GM21447 (cell line): ENCODE results near the gene HPX.

Source experiments
- ATAC-seq: cut with Tn5 transposase; IDR thresholded peaks from one replicate; pipeline ENCODE4 v1.9.1; 2021; ENCODE audit not compliant: unreplicated experiment

HPX gene

DNA sequence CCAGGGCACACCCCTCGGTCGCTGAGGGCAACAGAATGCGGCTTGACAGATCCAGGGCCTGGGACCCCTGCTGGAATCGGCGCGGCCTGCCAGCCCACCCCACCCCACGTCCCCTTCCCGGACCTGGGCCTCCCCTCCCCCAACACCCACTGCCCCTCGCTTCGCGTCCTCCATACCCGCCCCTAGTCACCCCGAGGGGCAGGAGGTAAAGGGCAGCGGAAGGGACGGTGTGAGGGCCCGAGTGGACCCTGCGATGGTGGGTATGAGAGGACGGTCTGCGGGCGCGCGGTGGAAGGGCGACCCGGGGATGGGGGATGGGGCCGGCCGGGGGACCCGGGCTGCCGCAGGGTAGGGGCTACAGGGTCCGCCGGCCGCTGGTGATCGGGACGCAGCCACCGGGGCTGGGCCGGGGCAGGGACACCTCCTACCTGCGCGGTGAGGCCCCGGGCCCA is 22.2 kb downstream of the HPX start:
- ATAC-seq = no peak

DNA sequence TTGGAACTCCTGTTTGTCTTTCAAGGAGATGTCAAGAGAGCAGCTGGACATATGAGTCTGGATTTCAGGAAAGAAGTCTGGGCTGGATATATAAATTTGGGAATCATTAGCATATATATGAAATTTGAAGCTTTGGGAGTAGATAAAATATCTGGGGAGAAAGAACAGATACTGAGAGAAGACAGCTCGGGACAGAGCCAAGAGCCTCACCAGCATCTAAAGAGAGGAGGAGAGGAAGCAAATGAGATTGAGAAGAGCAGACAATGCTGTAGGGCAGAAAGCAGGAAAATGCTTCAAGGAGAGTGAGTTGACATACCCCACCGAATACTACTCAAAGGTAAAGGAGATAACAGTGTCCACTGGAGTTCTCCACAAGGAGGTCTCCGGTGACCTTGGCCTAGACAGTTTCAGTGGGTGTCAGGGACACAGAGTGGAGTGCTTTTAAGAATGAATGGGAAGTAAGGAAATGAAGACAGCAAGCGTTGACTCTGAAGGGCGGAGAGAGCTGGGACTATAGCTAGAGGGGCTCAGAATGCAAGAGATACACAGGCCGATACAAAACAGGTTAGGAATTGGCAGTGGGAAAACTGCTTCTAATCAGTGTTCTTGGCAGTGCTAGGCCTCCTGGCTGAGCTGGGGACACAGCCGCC is 22.8 kb downstream of the HPX start:
- no peak for ATAC-seq

DNA sequence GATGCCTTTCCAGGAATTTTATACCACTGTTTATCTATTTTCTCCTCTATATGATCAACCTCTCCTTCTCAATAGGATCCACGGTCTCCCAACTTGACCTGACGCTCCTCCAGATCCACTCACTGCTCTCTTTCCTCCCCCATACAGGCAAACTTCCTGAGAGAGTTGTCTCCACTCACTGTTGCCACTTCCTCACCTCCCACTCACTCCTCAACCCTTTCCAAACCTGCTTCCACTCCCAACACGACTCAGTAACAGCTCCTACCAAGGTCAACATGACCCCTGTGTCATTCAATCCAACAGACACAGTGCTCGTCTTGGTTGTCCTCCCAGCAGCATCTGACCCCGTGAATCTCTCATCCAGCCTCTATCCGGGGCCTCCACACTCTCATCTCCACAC is 25.0 kb downstream of the HPX start:
- ATAC-seq = no peak

DNA sequence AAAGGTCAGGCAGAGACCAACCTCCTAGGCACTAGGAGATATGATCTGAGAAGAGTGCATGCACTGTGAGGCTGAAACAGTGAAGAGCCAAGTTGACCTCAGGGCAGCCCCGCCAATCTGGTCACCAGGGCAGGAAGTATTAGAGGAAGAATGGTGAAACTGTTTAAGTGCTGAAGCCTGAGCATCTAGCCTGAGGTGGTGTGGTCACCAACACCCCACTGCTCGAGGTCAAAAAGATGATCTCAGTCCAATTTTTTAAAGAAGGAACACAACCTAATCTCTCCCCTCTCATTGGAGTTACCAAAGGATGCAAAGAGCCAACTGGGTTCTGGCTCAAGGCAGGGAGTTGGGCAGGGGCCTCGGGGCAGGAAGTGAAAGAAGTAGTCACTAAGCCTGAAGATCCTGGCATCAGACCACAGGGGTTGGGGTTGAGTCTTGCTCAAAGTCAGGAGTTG is 25.9 kb downstream of the HPX start:
- peak; percentile 46 for ATAC-seq

DNA sequence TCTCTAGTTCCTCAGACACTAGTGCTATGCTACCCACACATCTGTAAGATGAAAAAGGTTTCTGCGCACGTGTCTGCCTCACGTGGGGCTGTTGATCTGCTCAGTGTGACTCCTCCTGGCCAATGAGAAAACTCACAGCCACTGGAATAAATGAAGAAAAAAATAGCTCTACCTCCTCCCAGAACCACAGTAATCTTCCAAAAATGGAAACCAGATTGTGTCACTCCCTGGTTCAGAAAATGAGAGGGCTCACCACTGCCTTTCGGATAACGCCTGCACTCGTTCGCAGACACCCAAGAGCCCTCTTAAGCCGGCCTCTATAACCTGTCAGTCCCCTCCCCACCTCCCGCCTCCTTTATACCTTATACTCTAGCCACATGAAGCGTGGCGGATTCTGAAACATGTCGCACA is 27.0 kb downstream of the HPX start:
- ATAC-seq = no peak

DNA sequence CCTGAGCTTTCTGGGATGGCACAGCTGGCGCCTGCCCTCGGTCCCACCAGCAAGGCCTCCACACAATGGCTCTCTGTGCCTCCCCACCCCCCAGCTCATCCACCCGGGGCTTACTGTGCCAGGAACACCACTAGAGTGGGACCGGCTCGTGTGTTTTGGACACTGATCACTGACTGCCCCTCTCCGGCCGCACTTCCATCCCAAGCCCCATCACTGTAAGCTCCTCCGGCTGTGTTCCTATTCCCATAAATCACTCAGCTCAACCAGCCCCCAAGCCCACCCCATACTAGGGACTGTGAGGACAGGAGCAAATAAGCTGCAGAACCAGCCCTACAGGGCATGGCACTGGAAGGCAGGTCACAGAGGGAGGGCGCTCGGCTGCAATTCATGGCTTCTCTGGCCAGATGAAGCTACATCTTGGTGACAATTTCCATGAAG is 29.2 kb downstream of the HPX start:
- no peak for ATAC-seq

DNA sequence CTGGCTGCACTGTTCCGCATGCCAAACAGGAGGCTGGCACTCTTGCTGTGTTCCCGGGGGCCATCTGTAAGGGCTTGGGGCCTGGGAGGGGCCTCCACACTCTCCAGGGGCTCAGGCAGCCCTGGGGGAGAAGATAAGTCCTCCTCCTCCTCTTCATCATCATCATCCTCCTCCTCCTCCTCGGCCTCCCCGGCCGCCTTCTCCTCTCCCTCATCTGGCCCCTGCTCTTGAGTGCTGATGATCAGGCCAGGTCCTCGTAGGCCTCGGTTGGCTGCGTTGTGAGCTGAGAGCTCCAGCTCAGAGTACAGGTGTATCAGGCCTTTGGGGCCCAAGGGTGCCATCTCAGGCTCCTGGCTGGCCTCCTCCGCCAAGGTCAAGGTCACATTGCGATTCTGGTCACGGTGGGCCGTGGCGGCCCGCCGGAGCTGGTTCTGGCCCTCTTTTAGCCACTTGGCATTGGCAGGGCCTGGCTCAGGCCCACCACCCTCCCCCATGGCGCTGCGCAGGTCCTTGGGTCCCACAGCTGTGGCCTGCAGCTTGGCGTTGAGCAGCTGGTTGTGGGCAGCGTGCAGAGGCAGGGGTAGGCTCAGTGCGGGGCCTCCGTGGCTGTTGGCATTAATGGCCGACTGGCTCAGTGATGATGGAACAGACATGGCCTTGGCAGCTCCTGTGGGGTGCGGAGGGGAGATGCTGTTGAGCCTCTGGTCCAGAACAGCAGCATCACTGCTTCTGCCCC is 29.9 kb downstream of the HPX start:
- no peak for ATAC-seq

DNA sequence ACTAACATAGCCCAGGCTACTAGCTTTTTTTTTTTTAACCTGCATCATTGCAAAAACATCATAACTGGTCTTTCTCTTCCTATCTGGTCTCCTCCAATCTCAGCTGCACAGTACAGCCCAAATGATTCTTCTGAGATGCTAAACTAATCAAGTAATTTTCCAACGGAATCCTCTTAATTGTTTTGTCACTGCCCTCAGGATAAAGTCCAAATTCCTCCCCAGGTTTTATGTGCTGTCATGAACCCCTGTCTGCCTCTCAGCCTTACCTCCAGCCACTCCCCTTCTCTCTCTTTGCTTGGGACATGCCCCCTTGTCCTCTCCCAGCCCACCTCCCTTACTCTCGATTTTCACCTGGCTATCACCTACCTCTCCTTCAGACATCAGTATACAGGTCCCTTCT is 34.4 kb downstream of the HPX start:
- no peak for ATAC-seq

DNA sequence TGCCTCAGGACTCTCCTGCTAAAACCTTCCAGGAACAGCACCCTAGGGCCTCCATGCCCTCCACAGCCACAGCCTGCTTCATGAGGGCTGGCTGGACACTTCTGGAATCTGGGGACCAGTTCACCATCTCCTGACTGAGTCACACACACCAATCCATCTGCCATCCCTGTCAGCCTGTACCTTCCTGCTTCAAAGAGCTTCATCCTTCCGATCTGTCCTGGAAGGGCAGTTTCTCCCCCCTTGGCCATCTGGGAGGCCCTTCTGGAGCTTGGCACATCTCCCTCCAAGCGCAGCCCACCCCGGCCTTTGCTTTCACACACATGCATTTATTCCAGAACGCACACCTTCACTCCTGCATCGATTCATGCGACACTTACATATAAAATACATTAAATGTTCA is 34.9 kb downstream of the HPX start:
- no peak for ATAC-seq

DNA sequence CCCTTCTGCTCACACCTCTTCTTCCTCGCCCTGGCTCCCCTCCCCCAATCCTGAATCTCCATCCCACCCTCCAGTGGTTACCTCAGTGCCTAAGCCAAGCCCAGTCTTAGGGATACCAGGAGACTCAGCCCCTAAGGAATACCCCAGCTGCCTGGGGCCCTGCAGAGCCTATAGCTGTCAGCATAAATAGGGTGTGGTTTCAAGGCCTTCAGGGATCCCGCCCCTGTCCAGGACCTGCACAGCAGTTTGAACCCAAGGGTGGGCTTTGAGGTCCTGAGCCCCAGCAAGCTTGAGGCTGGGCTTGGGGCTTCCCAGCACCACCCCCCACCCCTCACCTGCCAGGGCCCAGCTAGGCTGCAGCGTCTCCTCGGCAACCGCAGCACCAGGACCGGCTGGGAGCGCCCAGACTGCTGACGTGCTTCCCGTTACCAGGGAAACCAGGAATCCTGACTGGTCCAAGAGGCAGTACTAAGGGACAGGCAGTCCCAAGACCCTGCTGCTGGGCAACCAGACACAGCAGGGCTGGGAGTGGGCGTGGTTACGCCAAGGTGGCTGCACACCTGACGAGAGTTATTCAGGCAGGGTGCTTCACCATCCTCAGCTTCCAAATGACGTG is 35.6 kb downstream of the HPX start:
- ATAC-seq = no peak

DNA sequence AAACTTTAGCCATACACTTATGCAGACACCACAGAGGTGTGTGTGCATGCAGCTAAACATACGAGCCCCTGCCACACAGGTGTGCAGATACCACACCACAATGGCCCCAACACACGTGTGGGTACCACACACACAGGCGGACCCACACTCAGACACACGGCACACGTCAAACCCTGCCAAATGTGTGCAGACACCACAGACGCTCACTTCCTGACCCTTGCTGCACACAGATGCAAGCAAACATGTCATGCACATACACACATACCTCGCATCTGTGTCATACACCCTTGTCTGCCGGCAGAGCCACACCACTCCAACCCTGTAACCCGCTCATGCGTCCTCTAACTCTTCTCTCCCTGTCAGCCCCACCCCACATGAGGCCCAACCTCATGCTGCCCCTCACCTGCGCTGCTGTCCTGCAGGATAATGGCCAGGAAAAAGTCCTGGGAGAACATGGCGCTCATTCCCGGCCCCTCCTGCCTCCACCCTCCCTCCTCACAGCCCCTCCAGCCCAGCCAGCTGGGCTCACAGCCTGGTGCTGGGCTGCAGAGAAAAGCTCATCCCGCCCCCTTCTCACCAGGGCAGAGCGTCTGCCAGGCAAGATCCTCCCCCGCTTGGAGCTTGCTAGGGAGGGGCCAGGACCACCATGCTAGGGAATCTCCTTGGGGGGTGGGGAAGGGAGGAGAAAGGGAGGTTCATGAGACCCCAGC is 36.3 kb downstream of the HPX start:
- no peak for ATAC-seq

DNA sequence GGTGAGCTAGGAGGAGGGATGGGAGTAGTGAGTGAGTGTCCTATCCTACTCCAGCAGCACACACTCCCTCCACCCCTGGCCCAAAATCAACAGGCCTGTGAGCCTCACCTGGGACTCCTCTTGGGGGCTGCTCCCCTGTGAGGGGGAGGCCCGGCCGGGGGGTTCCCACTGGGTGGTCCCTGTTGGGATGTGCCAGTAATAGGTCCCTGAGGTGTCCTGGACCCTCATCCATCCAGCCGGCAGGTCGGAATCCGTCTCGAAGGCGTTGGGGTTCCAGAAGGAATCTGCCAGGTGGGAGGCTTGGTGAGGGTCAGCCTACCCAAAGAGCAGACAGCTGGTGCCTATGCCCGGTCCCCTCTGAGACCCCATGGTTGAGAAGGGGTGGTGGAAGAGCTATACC is 37.2 kb downstream of the HPX start:
- ATAC-seq = no peak

DNA sequence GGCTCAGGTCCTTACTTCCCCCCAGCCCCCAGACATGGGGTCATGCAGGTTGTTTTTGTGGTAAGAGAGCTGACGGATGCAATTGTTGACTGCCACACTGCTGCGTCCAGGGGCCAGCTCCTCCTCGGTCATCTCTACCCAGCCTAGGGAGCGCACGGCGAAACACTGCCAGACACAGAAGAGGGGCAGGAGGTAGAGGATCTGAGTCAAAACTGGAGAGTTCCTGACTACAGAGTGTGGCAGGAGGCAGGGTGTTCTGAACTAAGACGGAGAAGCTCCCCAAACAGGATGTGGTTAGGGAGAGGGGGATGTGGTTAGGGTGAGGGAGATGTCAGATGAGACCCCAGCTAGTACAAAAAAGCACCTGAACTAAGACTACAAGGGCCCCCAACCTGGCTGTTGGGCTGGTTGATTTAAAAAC is 38.2 kb downstream of the HPX start:
- ATAC-seq = peak; percentile 97

DNA sequence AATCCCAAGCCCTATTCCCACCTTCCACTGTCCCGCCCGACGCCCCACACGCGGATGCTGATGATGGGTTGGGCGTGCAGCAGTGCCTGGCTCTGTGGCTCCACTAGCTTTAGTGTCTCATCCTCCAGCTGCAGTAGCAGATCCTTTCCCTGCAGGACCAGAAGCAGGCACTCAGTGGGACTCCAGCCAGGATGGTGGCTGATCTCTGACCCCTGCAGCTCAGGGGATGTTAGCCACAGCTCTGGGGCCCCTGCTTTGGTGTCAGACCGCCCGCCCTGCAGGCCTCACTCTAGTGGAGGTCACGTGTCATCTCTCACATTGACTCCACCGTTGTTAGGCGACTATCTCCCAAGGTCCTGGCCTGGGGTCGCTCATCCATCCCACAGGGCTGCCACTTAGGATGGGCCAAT is 38.7 kb downstream of the HPX start:
- ATAC-seq = peak; percentile 28

DNA sequence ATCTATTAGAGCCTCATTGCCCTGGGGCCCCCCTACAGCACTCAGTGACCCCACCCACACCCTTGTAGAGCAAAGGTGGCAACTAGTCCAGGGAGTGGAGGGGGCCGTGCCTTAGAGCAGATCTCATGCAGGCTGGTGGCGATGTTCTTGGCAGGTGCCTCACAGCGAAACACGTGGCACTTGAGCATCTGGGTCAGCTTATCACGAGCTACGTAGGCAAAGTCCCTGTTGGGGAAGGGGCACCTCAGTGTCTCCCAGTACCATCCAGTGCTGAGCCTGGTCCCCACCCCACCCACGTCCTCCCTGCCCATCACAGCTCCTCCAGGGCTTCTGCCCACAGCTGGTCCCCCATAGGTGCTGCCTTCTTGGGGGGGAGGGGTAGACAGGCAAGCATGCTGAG is 39.3 kb downstream of the HPX start:
- ATAC-seq = no peak

DNA sequence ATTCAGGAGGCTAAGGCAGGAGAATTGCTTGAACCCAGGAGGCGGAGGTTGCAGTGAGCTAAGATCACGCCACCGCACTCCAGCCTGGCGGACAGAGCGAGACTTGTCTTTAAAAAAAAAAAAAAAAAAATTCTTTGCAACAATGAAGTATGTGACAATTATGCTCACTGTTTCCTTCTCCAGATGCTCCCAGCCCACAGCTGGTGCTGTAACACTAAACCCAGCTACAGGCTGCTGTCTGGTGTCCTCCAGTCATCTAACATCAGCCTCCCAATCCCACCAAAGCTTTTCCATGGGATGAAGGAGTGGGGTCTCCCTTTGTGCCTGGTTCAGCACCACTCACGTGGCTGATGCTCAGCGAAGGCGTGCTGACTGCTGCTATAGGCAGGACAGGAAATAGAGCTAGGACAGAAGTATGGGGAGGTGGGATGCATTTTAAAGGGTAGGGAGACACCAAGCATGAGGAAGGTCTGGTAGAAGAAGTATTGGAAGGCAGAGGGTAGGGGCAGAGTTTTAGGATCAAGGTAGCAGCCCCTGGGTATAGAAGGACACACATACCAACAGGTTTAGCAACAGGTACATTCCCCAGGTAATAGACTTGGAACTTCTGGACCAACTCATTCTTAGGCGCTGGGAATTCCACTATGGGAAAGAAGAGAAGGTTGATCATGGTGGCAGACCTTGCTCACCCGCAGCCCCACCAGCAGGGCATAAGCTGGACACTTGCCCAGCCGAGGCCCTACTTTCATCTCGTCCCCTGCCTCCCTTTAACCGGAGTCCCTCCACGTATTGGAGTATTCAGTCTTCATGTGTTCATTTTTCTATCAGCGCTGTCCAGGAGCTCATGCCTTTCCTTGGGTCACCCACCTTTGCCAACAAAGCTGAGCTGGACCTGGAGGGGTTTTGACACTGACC is 40.1 kb downstream of the HPX start:
- ATAC-seq = no peak

DNA sequence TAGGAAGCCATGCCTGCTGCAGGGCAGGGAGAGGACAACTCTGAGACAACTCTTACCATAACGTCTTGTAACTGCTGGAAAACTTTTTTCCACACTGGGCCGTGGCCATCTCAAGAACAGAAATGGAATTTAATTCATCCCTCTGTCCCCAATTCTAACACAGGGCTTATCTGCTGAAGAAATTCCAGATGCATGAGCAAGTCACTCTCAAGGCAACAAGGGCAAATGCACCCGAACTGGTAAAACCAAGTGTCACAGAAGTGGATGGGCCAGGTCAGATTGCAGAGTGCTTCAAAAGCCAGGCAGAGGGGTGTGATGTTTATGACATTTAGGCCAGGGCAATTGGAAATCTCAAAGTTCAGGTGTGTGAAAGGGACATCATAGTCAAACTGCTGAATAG is 43.2 kb downstream of the HPX start:
- ATAC-seq = no peak

DNA sequence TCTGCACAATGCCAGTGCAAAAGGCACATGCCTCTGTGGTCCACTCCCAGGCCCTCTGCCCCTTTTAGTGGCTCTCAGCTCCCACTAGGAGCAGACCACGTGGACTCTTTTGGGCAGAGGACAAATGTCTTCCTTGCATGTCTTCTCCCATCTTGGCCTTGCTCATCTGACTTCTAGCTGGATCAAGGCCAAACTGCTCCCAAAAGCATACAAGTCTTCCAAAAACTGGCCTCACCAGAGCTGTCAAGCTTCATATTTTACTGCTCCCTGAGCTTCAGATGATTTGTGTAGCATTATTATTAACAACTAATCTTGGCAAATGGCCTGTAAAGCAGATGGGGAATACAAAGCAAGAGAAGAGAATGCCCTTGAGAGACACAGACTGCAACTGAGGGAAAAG is 43.6 kb downstream of the HPX start:
- no peak for ATAC-seq

DNA sequence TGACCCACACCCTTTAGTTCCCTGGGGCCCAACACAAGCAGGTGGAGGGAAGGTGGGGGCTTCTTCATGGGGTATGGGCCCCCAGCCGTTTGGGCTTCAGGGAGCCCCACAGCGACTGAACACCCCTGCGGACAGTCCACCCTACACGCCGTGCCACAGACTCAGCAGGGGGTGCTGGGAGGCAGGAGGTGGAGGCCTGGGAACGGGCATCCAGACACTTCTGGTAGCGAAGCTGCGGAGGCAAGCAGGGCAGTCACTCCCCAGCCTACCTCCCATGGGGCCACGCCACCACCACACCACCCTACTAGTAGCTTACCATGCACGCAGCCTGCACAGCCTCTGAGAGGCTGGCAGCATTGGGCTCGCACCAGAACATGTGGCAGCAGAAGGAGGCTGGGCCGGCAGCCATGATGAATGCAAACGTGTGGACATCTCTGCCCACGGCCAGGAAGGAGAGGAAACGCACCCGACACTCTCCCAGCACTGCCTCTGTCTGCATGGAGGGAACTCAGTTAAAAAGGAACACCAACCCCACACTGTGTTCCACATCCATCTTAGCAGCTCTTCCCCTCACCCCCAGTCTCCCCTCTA is 45.2 kb downstream of the HPX start:
- ATAC-seq = no peak

DNA sequence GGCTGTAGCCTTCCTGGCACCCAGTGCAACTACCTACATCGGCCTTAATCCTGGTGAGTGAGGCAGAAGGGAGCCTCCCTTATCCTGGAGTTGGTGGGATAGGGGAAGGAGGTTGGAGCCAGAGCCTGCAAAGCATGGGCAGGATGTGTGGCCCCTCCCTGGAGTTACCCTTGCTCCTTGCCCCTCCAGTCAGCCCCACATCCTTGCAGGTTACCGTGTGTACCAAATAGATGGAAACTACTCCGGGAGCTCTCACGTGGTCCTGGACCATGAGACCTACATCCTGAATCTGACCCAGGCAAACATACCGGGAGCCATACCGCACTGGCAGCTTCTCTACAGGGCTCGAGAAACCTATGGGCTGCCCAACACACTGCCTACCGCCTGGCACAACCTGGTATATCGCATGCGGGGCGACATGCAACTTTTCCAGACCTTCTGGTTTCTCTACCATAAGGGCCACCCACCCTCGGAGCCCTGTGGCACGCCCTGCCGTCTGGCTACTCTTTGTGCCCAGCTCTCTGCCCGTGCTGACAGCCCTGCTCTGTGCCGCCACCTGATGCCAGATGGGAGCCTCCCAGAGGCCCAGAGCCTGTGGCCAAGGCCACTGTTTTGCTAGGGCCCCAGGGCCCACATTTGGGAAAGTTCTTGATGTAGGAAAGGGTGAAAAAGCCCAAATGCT is 46.7 kb downstream of the HPX start:
- no peak for ATAC-seq
